NCI-H226 (cell line): ENCODE measurements around the gene RSAD1.

Experiments used
- DNase-seq: peaks from one replicate; pipeline ENCODE4 v3.0.0-alpha.2; 2015

RSAD1 gene

GRCh38 chr17:50478391-50479381 is at the start of gene RSAD1:
Gene RSAD1, plus strand, starts transcription at chr17:50478860. Its CDS starts 25 bp downstream, at chr17:50478885.
- DNase-seq = peak; percentile 83

- no peak for DNase-seq
These were observed 48.9 kb upstream of the RSAD1 start for GRCh38 chr17:50429793-50430192.

GRCh38 chr17:50430821-50431618 is 47.6 kb upstream of the RSAD1 start:
- no peak for DNase-seq

- no peak for DNase-seq
These were observed 46.4 kb upstream of the RSAD1 start for GRCh38 chr17:50432125-50432762.

GRCh38 chr17:50437409-50437808 is 41.3 kb upstream of the RSAD1 start:
- no peak for DNase-seq

GRCh38 chr17:50439008-50439407 is 39.7 kb upstream of the RSAD1 start:
- no peak for DNase-seq

- DNase-seq = no peak
These were observed 38.4 kb upstream of the RSAD1 start for GRCh38 chr17:50440172-50440837.

GRCh38 chr17:50440838-50441829 is 37.5 kb upstream of the RSAD1 start:
- no peak for DNase-seq

- DNase-seq = peak; percentile 61
These were observed 35.1 kb upstream of the RSAD1 start for GRCh38 chr17:50443505-50443974.

- no peak for DNase-seq
These were observed 33.6 kb upstream of the RSAD1 start for GRCh38 chr17:50444841-50445715.

GRCh38 chr17:50445730-50446325 is 32.8 kb upstream of the RSAD1 start:
- DNase-seq = no peak

GRCh38 chr17:50447870-50448595 is 30.6 kb upstream of the RSAD1 start:
- no peak for DNase-seq

GRCh38 chr17:50448643-50449042 is 30.0 kb upstream of the RSAD1 start:
- DNase-seq = no peak

GRCh38 chr17:50451943-50452629 is 26.6 kb upstream of the RSAD1 start:
- DNase-seq = no peak

- peak; percentile 55 for DNase-seq
These were observed 25.9 kb upstream of the RSAD1 start for GRCh38 chr17:50452630-50453300.

GRCh38 chr17:50453901-50454300 is 24.8 kb upstream of the RSAD1 start:
- DNase-seq = no peak

GRCh38 chr17:50457621-50458020 is 21.0 kb upstream of the RSAD1 start:
- no peak for DNase-seq

GRCh38 chr17:50458270-50458669 is 20.4 kb upstream of the RSAD1 start:
- peak; percentile 40 for DNase-seq
